Uterus (tissue), 2 donors: ENCODE measurements around the gene HMG20B.

Experiments
- POLR2A ChIP-seq, 2 donors: fragments of 450-650 bp; IDR thresholded peaks; one replicate each; pipeline ENCODE4 v1.6.1; 2016; ENCODE audit warnings: antibody characterized with exemption in 2 of 2, mild to moderate bottlenecking in 1 of 2, moderate library complexity in 1 of 2
- TF ChIP-seq, protein P1 (sequence below), 4 experiments: fragments of 200-600 bp in 2 of 4; fragments of 450-650 bp in 2 of 4; sonication (generic) in 2 of 4; IDR thresholded peaks; one replicate each; pipeline ENCODE4 v1.5.1; 2016 to 2019; ENCODE audit warnings: antibody characterized with exemption in 4 of 4, mild to moderate bottlenecking in 2 of 4, moderate library complexity in 1 of 4

- TF ChIP-seq, protein P1, sequence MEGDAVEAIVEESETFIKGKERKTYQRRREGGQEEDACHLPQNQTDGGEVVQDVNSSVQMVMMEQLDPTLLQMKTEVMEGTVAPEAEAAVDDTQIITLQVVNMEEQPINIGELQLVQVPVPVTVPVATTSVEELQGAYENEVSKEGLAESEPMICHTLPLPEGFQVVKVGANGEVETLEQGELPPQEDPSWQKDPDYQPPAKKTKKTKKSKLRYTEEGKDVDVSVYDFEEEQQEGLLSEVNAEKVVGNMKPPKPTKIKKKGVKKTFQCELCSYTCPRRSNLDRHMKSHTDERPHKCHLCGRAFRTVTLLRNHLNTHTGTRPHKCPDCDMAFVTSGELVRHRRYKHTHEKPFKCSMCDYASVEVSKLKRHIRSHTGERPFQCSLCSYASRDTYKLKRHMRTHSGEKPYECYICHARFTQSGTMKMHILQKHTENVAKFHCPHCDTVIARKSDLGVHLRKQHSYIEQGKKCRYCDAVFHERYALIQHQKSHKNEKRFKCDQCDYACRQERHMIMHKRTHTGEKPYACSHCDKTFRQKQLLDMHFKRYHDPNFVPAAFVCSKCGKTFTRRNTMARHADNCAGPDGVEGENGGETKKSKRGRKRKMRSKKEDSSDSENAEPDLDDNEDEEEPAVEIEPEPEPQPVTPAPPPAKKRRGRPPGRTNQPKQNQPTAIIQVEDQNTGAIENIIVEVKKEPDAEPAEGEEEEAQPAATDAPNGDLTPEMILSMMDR (IDR thresholded peaks at IDR 0.05) = no peak
- TF ChIP-seq POLR2A (IDR thresholded peaks at IDR 0.05) = no peak
Measured at GRCh38 chr19:3601021-3601420, 28.3 kb downstream of the HMG20B start.
